Suprapubic skin (tissue), 4 donors: Measurements from ENCODE around the gene KLK1. TPM values are rescaled to one million over a fixed set of nuclear protein-coding genes. Genes with fewer than 3 reads are reported as not detected.
"Not testable (repeated sequence)": the region's sequence is repeated elsewhere in the genome, so short reads cannot be mapped to it uniquely, and the experiment has no call there.

Source experiments
- DNase-seq, 2 donors: peaks; one replicate each; pipeline ENCODE4 v3.0.0-alpha.2; 2019; ENCODE audit warnings: low spot score in 2 of 2
- H3K27ac ChIP-seq: fragments of 200-600 bp; sonication (generic); one replicate; pipeline ENCODE4 v1.5.1; 2019
- H3K27me3 ChIP-seq: fragments of 200-600 bp; sonication (generic); one replicate; pipeline ENCODE4 v1.5.1; 2019
- H3K36me3 ChIP-seq: fragments of 200-600 bp; sonication (generic); one replicate; pipeline ENCODE4 v1.5.1; 2019
- H3K4me1 ChIP-seq: fragments of 200-600 bp; sonication (generic); one replicate; pipeline ENCODE4 v1.5.1; 2019
- H3K4me3 ChIP-seq: fragments of 200-600 bp; sonication (generic); one replicate; pipeline ENCODE4 v1.5.1; 2019; ENCODE audit warnings: mild to moderate bottlenecking
- H3K9me3 ChIP-seq: fragments of 200-600 bp; sonication (generic); one replicate; pipeline ENCODE4 v1.5.1; 2019
- CTCF ChIP-seq, 2 donors: fragments of 200-600 bp in 1 of 2; fragments of 450-650 bp in 1 of 2; sonication (generic) in 1 of 2; IDR thresholded peaks; one replicate each; pipeline ENCODE4 v1.5.1; 2016 to 2019; ENCODE audit warnings: antibody characterized with exemption in 2 of 2, mild to moderate bottlenecking in 1 of 2, moderate library complexity in 1 of 2
- EP300 ChIP-seq: sonication (generic); formaldehyde crosslinking; IDR thresholded peaks from one replicate; pipeline ENCODE4 v1.6.1; 2017; ENCODE audit warnings: antibody characterized with exemption
- POLR2A ChIP-seq, 2 donors: fragments of 450-650 bp; IDR thresholded peaks; one replicate each; pipeline ENCODE4 v1.6.1; 2017; ENCODE audit warnings: antibody characterized with exemption in 2 of 2, mild to moderate bottlenecking in 2 of 2, moderate library complexity in 2 of 2
- POLR2AphosphoS5 ChIP-seq, 3 donors: sonication (generic); formaldehyde crosslinking; IDR thresholded peaks; one replicate each; pipeline ENCODE4 v1.6.1; 2017; ENCODE audit warnings: antibody characterized with exemption in 3 of 3
- WGBS: methylation state at CpG from one replicate; pipeline ENCODE4 v1.1.5; 2018; 5-methylcytosine and 5-hydroxymethylcytosine counted together
- total RNA-seq, 4 donors: library from RNA; depleted of rRNA; stranded (reverse); fragments of >200 nt; gene quantifications; one replicate each; pipeline ENCODE4 v1.1.0, GENCODE V29; 2016

The KLK1 gene
- total RNA-seq, 4 donors from 2014 or later, result 34.3 to 58.3 (median 40.5) TPM

- H3K4me3 ChIP-seq, result no peak overlapping the region
- WGBS, result 79% methylated on average over 17 of the region's 47 CpGs
- no peaks in the 10 kb centered on the region for H3K9me3 ChIP-seq
- DNase-seq, result no peak
- TF ChIP-seq POLR2AphosphoS5 (IDR thresholded peaks at IDR 0.05), result no peak
- TF ChIP-seq EP300, result no peak
- TF ChIP-seq POLR2A (IDR thresholded peaks at IDR 0.05), result no peak
- TF ChIP-seq CTCF (IDR thresholded peaks at IDR 0.05), result no peak
- peaks cover 3% of the 10 kb centered on the region for H3K36me3 ChIP-seq
- no peak overlapping the region for H3K27ac ChIP-seq
- H3K27me3 ChIP-seq, result no peaks in the 10 kb centered on the region
- peaks cover 11% of the 10 kb centered on the region for H3K4me1 ChIP-seq
Observed at GRCh38 chr19:50791594-50792271, 31.9 kb downstream of the KLK1 start.

- Histone ChIP-seq H3K27ac (no peak overlapping the region), H3K9me3 (no peaks in the 10 kb centered on the region), H3K4me3 (no peak overlapping the region), H3K4me1 (peaks cover 11% of the 10 kb centered on the region), H3K27me3 (no peaks in the 10 kb centered on the region), H3K36me3 (no peaks in the 10 kb centered on the region)
- no peak for DNase-seq
- no peak for TF ChIP-seq POLR2A (IDR thresholded peaks at IDR 0.05)
- TF ChIP-seq POLR2AphosphoS5 (IDR thresholded peaks at IDR 0.05), result no peak
- no peak for TF ChIP-seq EP300
- TF ChIP-seq CTCF (IDR thresholded peaks at IDR 0.05), result no peak
- 86% methylated on average over 6 of the region's 6 CpGs for WGBS
Observed at GRCh38 chr19:50790922-50791467, 32.6 kb downstream of the KLK1 start.

GRCh38 chr19:50790396-50790795 lies 33.2 kb downstream of the KLK1 start, which contains the start of gene ACP4:
Gene ACP4 (plus strand): TSS chr19:50790415. CDS start chr19:50790415, 0 bp downstream.
- no peaks in the 10 kb centered on the region for H3K27me3 ChIP-seq
- H3K4me1 ChIP-seq, result peaks cover 11% of the 10 kb centered on the region
- no peak for TF ChIP-seq CTCF (IDR thresholded peaks at IDR 0.05)
- TF ChIP-seq POLR2AphosphoS5 (IDR thresholded peaks at IDR 0.05), result no peak
- TF ChIP-seq EP300, result no peak
- TF ChIP-seq POLR2A (IDR thresholded peaks at IDR 0.05), result no peak
- no peaks in the 10 kb centered on the region for H3K9me3 ChIP-seq
- H3K27ac ChIP-seq, result no peak within 1 kb of the TSS
- H3K36me3 ChIP-seq, result no peaks in the 10 kb centered on the region
- WGBS, result 80% methylated on average over 7 of the region's 15 CpGs
- DNase-seq, result no peak
- no peak within 1 kb of the TSS for H3K4me3 ChIP-seq

GRCh38 chr19:50785329-50785728 lies 38.3 kb downstream of the KLK1 start:
- no peak for DNase-seq
- Histone ChIP-seq H3K4me1 (peaks cover 5% of the 10 kb centered on the region), H3K36me3 (no peaks in the 10 kb centered on the region), H3K9me3 (no peaks in the 10 kb centered on the region), H3K27ac (no peak overlapping the region), H3K27me3 (peaks cover 29% of the 10 kb centered on the region), H3K4me3 (no peak overlapping the region)
- WGBS, result 79% methylated on average over 12 of the region's 12 CpGs
- no peak for TF ChIP-seq POLR2AphosphoS5 (IDR thresholded peaks at IDR 0.05)

GRCh38 chr19:50784710-50785109 lies 38.9 kb downstream of the KLK1 start:
- H3K27me3 ChIP-seq, result peaks cover 35% of the 10 kb centered on the region
- TF ChIP-seq CTCF (IDR thresholded peaks at IDR 0.05), result no peak
- no peaks in the 10 kb centered on the region for H3K36me3 ChIP-seq
- 90% methylated on average over 3 of the region's 3 CpGs for whole genome bisulfite sequencing
- no peak overlapping the region for H3K4me3 ChIP-seq
- no peak overlapping the region for H3K27ac ChIP-seq
- no peaks in the 10 kb centered on the region for H3K9me3 ChIP-seq
- DNase-seq, result no peak
- peaks cover 10% of the 10 kb centered on the region for H3K4me1 ChIP-seq

- not testable (repeated sequence) for H3K36me3 ChIP-seq, H3K9me3 ChIP-seq, DNase-seq, H3K27ac ChIP-seq, H3K4me3 ChIP-seq
- WGBS, result 34% methylated on average over 8 of the region's 8 CpGs
- H3K4me1 ChIP-seq, result peaks cover 12% of the 10 kb centered on the region
- peaks cover 44% of the 10 kb centered on the region for H3K27me3 ChIP-seq
Observed at GRCh38 chr19:50783848-50784152, 39.8 kb downstream of the KLK1 start.
